ENCODE measurements around the gene C17orf107. TPM values are rescaled to one million over a fixed set of nuclear protein-coding genes. Genes with fewer than 3 reads are reported as not detected.

The C17orf107 gene
- total RNA-seq, 2 experiments from 2014 or later = 3.0 to 3.6 TPM

GRCh38 chr17:4944163-4944553 is 44.8 kb downstream of the C17orf107 start:
- DNase-seq (peak; percentile 75), ATAC-seq (peak; percentile 17)
- intact Hi-C loops (cut with micrococcal nuclease) = loop anchor here (2.0 kb wide), 1 partner anchor 23 kb away; the partner anchor contains the start of gene SPAG7
- CTCF ChIA-PET = interaction anchor here (0.7 kb wide), 1 partner anchor 35 kb away, joined by 3 read pairs; no protein-coding TSS in a partner anchor
- Mint-ChIP-seq H3K4me3 (peak overlapping the region; percentile 97), H3K9me3 (no peaks in the 10 kb centered on the region), H3K36me3 (ENCODE audit: low read depth) (peaks cover 77% of the 10 kb centered on the region), H3K4me1 (ENCODE audit: low read depth) (peaks cover 45% of the 10 kb centered on the region), H3K27me3 (no peaks in the 10 kb centered on the region), H3K27ac (peak overlapping the region; percentile 99)
- no peak for TF ChIP-seq CTCF (IDR thresholded peaks at IDR 0.05)
- POLR2A ChIA-PET = interaction anchor here (1.0 to 20.8 kb wide), 7 partner anchors 8 to 44 kb away, joined by 3 to 627 read pairs (median 8); partner anchors contain the start of genes CHRNE and SPAG7

- ChIA-PET POLR2A (interaction anchor here (1.0 to 20.8 kb wide), 8 partner anchors 8 to 53 kb away, joined by 3 to 627 read pairs (median 7); partner anchors contain the start of genes CHRNE, INCA1, KIF1C and SPAG7), CTCF (no interaction called here)
- DNase-seq = peak; percentile 64
- intact Hi-C loops (cut with micrococcal nuclease) = loop anchor here (2.0 kb wide), 1 partner anchor 22 kb away; the partner anchor contains the start of gene SPAG7
- Mint-ChIP-seq H3K4me3 (peak overlapping the region; percentile 97), H3K9me3 (no peaks in the 10 kb centered on the region), H3K4me1 (ENCODE audit: low read depth) (peaks cover 45% of the 10 kb centered on the region), H3K27me3 (no peaks in the 10 kb centered on the region), H3K36me3 (ENCODE audit: low read depth) (peaks cover 76% of the 10 kb centered on the region), H3K27ac (peak overlapping the region; percentile 99)
- TF ChIP-seq CTCF (IDR thresholded peaks at IDR 0.05) = no peak
- no peak for ATAC-seq
These were observed 45.3 kb downstream of the C17orf107 start for GRCh38 chr17:4944554-4945175.

GRCh38 chr17:4945176-4945943 is 46.0 kb downstream of the C17orf107 start:
- ChIA-PET POLR2A (interaction anchor here (1.0 to 20.8 kb wide), 8 partner anchors 9 to 52 kb away, joined by 3 to 627 read pairs (median 7); partner anchors contain the start of genes CHRNE, INCA1, KIF1C and SPAG7), CTCF (interaction anchor here (1.4 to 2.8 kb wide), 4 partner anchors 22 to 42 kb away, joined by 3 to 8 read pairs (median 6); partner anchors contain the start of genes CHRNE and SPAG7)
- peaks cover 45% of the 10 kb centered on the region for H3K4me1 Mint-ChIP-seq (ENCODE audit: low read depth)

GRCh38 chr17:4945944-4946280 is 46.6 kb downstream of the C17orf107 start:
- intact Hi-C loops (cut with micrococcal nuclease) = loop anchor here (2.0 kb wide), 1 partner anchor 21 kb away; the partner anchor contains the start of gene SPAG7
- ChIA-PET CTCF (interaction anchor here (0.7 to 2.8 kb wide), 5 partner anchors 21 to 85 kb away, joined by 3 to 8 read pairs (median 5); partner anchors contain the start of genes CHRNE and SPAG7), POLR2A (interaction anchor here (1.0 to 20.8 kb wide), 8 partner anchors 9 to 85 kb away, joined by 3 to 627 read pairs (median 8); partner anchors contain the start of genes CAMTA2, INCA1, KIF1C and SPAG7)
- no peaks in the 10 kb centered on the region for H3K27me3 Mint-ChIP-seq
- no peak for TF ChIP-seq CTCF (IDR thresholded peaks at IDR 0.05)
- H3K4me3 Mint-ChIP-seq = peak overlapping the region; percentile 97
- H3K9me3 Mint-ChIP-seq = no peaks in the 10 kb centered on the region
- DNase-seq (no peak), ATAC-seq (no peak)
- H3K27ac Mint-ChIP-seq = peak overlapping the region; percentile 99
- peaks cover 48% of the 10 kb centered on the region for H3K4me1 Mint-ChIP-seq (ENCODE audit: low read depth)
- peaks cover 67% of the 10 kb centered on the region for H3K36me3 Mint-ChIP-seq (ENCODE audit: low read depth)

More at GRCh38 chr17:4945176-4945943, 46.0 kb downstream of the C17orf107 start:
- intact Hi-C loops (cut with micrococcal nuclease) = loop anchor here (2.0 kb wide), 1 partner anchor 21 kb away; the partner anchor contains the start of gene SPAG7
- TF ChIP-seq CTCF (IDR thresholded peaks at IDR 0.05) = no peak
- ATAC-seq (peak; percentile 37), DNase-seq (peak; percentile 95)
- Mint-ChIP-seq H3K27me3 (no peaks in the 10 kb centered on the region), H3K36me3 (ENCODE audit: low read depth) (peaks cover 73% of the 10 kb centered on the region), H3K9me3 (no peaks in the 10 kb centered on the region), H3K27ac (peak overlapping the region; percentile 99), H3K4me3 (peak overlapping the region; percentile 97)
